DND-41 (cell line): ENCODE data around the gene MCC.

ENCODE experiments used
- CTCF ChIP-seq: IDR thresholded peaks from 2 replicates; pipeline ENCODE4 v1.5.1; 2012; ENCODE audit warnings: borderline replicate concordance, low read length, moderate library complexity, mild to moderate bottlenecking; ENCODE audit not compliant: poor library complexity, severe bottlenecking; ENCODE audit errors: extremely low read depth
- EZH2 ChIP-seq: IDR thresholded peaks from 3 replicates; pipeline ENCODE4 v1.6.1; 2012; ENCODE audit warnings: borderline replicate concordance, low read depth, mild to moderate bottlenecking, moderate library complexity, low read length, inconsistent platforms; ENCODE audit not compliant: severe bottlenecking

GRCh38 chr5:113255105-113255504 is 233.1 kb downstream of the MCC start:
- no peak for TF ChIP-seq CTCF
- TF ChIP-seq EZH2: no peak
